H9 (cell line): ENCODE results near the gene STEAP2. TPM values are rescaled to one million over a fixed set of nuclear protein-coding genes. Genes with fewer than 3 reads are reported as not detected.

ENCODE experiments used
- DNase-seq: peaks from one replicate; pipeline ENCODE4 v3.0.0-alpha.2; 2017
- H2AFZ ChIP-seq: one replicate; pipeline ENCODE4 v1.6.1; 2013; ENCODE audit warnings: mild to moderate bottlenecking, low read length, control low read depth, moderate library complexity
- H2AK5ac ChIP-seq: 2 replicates; pipeline ENCODE4 v1.6.1; 2013; ENCODE audit warnings: low read length, control low read depth, mixed read lengths; ENCODE audit not compliant: insufficient read length
- H2BK120ac ChIP-seq: one replicate; pipeline ENCODE4 v1.6.1; 2013; ENCODE audit warnings: low read depth, mild to moderate bottlenecking, low read length, control low read depth, inconsistent platforms; ENCODE audit not compliant: poor library complexity, severe bottlenecking
- H2BK12ac ChIP-seq: 2 replicates; pipeline ENCODE4 v1.6.1; 2013; ENCODE audit warnings: low read length, control low read depth, mixed read lengths, low read depth; ENCODE audit not compliant: insufficient read length
- H2BK15ac ChIP-seq: 2 replicates; pipeline ENCODE4 v1.6.1; 2013; ENCODE audit warnings: low read depth, low read length, control low read depth
- H2BK20ac ChIP-seq: one replicate; pipeline ENCODE4 v1.6.1; 2013; ENCODE audit warnings: low read depth, mild to moderate bottlenecking, low read length, control low read depth, inconsistent platforms; ENCODE audit not compliant: poor library complexity, severe bottlenecking
- H2BK5ac ChIP-seq: 2 replicates; pipeline ENCODE4 v1.6.1; 2013; ENCODE audit warnings: low read length, control low read depth, mixed read lengths; ENCODE audit not compliant: insufficient read length
- H3K14ac ChIP-seq: 2 replicates; pipeline ENCODE4 v1.6.1; 2013; ENCODE audit warnings: low read length, control low read depth; ENCODE audit not compliant: insufficient read depth
- H3K18ac ChIP-seq: 2 replicates; pipeline ENCODE4 v1.6.1; 2013; ENCODE audit warnings: low read depth, mild to moderate bottlenecking, mixed read lengths, low read length, control low read depth; ENCODE audit not compliant: insufficient read length
- H3K23ac ChIP-seq: 2 replicates; pipeline ENCODE4 v1.6.1; 2013; ENCODE audit warnings: low read length, control low read depth, mixed read lengths, low read depth; ENCODE audit not compliant: insufficient read length
- H3K23me2 ChIP-seq: 2 replicates; pipeline ENCODE4 v1.6.1; 2013; ENCODE audit warnings: low read depth, mild to moderate bottlenecking, mixed read lengths, low read length, control low read depth; ENCODE audit not compliant: insufficient read length, poor library complexity, severe bottlenecking
- H3K27ac ChIP-seq: 2 replicates; pipeline ENCODE4 v1.5.1; 2013; ENCODE audit warnings: low read length, control low read depth, mixed read lengths, low read depth; ENCODE audit not compliant: insufficient read length
- H3K27me3 ChIP-seq: 2 replicates; pipeline ENCODE4 v1.6.1; 2013; ENCODE audit warnings: low read length, control low read depth, inconsistent platforms; ENCODE audit not compliant: insufficient read depth
- H3K4ac ChIP-seq: 2 replicates; pipeline ENCODE4 v1.6.1; 2013; ENCODE audit warnings: low read depth, mild to moderate bottlenecking, control low read depth, inconsistent platforms, low read length, moderate library complexity
- H3K4me1 ChIP-seq: 2 replicates; pipeline ENCODE4 v1.6.1; 2013; ENCODE audit warnings: low read length, control low read depth, inconsistent platforms; ENCODE audit not compliant: insufficient read depth
- H3K4me2 ChIP-seq: 2 replicates; pipeline ENCODE4 v1.6.1; 2013; ENCODE audit warnings: low read length, control low read depth, mixed read lengths; ENCODE audit not compliant: insufficient read length, insufficient read depth
- H3K56ac ChIP-seq: 2 replicates; pipeline ENCODE4 v1.6.1; 2013; ENCODE audit warnings: low read depth, mild to moderate bottlenecking, mixed read lengths, low read length, control low read depth; ENCODE audit not compliant: insufficient read length
- H3K79me1 ChIP-seq: 2 replicates; pipeline ENCODE4 v1.6.1; 2013; ENCODE audit warnings: low read depth, mild to moderate bottlenecking, moderate library complexity, low read length, control low read depth, inconsistent platforms; ENCODE audit not compliant: insufficient read depth, poor library complexity, severe bottlenecking
- H3K79me2 ChIP-seq: 2 replicates; pipeline ENCODE4 v1.6.1; 2013; ENCODE audit warnings: low read length, control low read depth, inconsistent platforms; ENCODE audit not compliant: insufficient read depth
- H3K9ac ChIP-seq: 2 replicates; pipeline ENCODE4 v1.6.1; 2013; ENCODE audit warnings: low read length, control low read depth, mixed read lengths; ENCODE audit not compliant: insufficient read length; ENCODE audit errors: extremely low read depth
- H3K9me3 ChIP-seq: one replicate; pipeline ENCODE4 v1.6.1; 2013; ENCODE audit warnings: low read depth, low read length, inconsistent platforms; ENCODE audit not compliant: control insufficient read depth
- H3T11ph ChIP-seq: one replicate; pipeline ENCODE4 v1.6.1; 2013; ENCODE audit warnings: mild to moderate bottlenecking, low read length, control low read depth, inconsistent platforms
- H4K20me1 ChIP-seq: one replicate; pipeline ENCODE4 v1.6.1; 2013; ENCODE audit not compliant: control insufficient read depth, insufficient read length, insufficient read depth
- H4K5ac ChIP-seq: 2 replicates; pipeline ENCODE4 v1.6.1; 2013; ENCODE audit warnings: low read depth, mild to moderate bottlenecking, mixed read lengths, low read length, control low read depth; ENCODE audit not compliant: insufficient read length
- H4K8ac ChIP-seq: replicated peaks from 2 replicates; pipeline ENCODE4 v1.6.1; 2013; ENCODE audit warnings: low read length, control low read depth, mixed read lengths, low read depth; ENCODE audit not compliant: insufficient read length
- H4K91ac ChIP-seq: 2 replicates; pipeline ENCODE4 v1.6.1; 2013; ENCODE audit warnings: low read depth, mild to moderate bottlenecking, moderate library complexity, mixed read lengths, low read length, control low read depth; ENCODE audit not compliant: insufficient read length
- H3K27ac Mint-ChIP-seq, 3 experiments: 2 replicates in 2 of 3; 3 replicates in 1 of 3; pipeline ENCODE4 v1.8.0; 2020 to 2021; ENCODE audit warnings: mixed read lengths in 3 of 3, mild to moderate bottlenecking in 1 of 3, moderate library complexity in 1 of 3
- H3K27me3 Mint-ChIP-seq: 2 replicates; pipeline ENCODE4 v1.8.0; 2021; ENCODE audit warnings: low read depth, mild to moderate bottlenecking, moderate library complexity, mixed read lengths
- H3K36me3 Mint-ChIP-seq, 3 experiments: 2 replicates in 2 of 3; 3 replicates in 1 of 3; pipeline ENCODE4 v1.8.0; 2020 to 2021; ENCODE audit warnings: low read depth in 3 of 3, mixed read lengths in 3 of 3; ENCODE audit not compliant: insufficient read depth in 1 of 3
- H3K4me1 Mint-ChIP-seq, 2 experiments: 2 replicates each; pipeline ENCODE4 v1.8.0; 2020; ENCODE audit warnings: mixed read lengths in 2 of 2
- H3K4me3 Mint-ChIP-seq, 2 experiments: 2 replicates in 1 of 2; 3 replicates in 1 of 2; pipeline ENCODE4 v1.8.0; 2020 to 2021; ENCODE audit warnings: mild to moderate bottlenecking in 2 of 2, mixed read lengths in 2 of 2, moderate library complexity in 1 of 2
- H3K9me3 Mint-ChIP-seq, 2 experiments: 2 replicates in 1 of 2; 3 replicates in 1 of 2; pipeline ENCODE4 v1.8.0; 2020; ENCODE audit warnings: mild to moderate bottlenecking in 2 of 2, mixed read lengths in 2 of 2, moderate library complexity in 1 of 2
- CTCF ChIP-seq: fragments of 200-600 bp; sonication (generic); conservative IDR thresholded peaks from 3 replicates; pipeline ENCODE4 v1.8.0; 2021; ENCODE audit warnings: antibody characterized with exemption, mild to moderate bottlenecking
- WGBS: extraction: QIAGEN DNeasy Blood & Tissue Kit; methylation state at CpG from one replicate; pipeline ENCODE4 v1.1.7; 2013; ENCODE audit warnings: missing lambda C conversion rate, low lambda C conversion rate, mixed read lengths; ENCODE audit not compliant: insufficient read length; ENCODE audit errors: extremely low coverage; 5-methylcytosine and 5-hydroxymethylcytosine counted together
- total RNA-seq: library from RNA; stranded (reverse); gene quantifications from 2 replicates; pipeline ENCODE4 v1.2.1, GENCODE V29; 2021

Gene STEAP2
- total RNA-seq, 1 experiment from 2014 or later = 6.7 TPM

- no peaks in the 10 kb centered on the region for H3K9me3 ChIP-seq
- no peaks in the 10 kb centered on the region for H3K27me3 ChIP-seq
- no peak overlapping the region for H3K4ac ChIP-seq
- no peak overlapping the region for H2BK5ac ChIP-seq
- H3K14ac ChIP-seq = no peak overlapping the region
- no peaks in the 10 kb centered on the region for H3K4me1 ChIP-seq
- H4K8ac ChIP-seq = no peak overlapping the region
- no peak overlapping the region for H2AFZ ChIP-seq
- Mint-ChIP-seq H3K9me3 (peaks cover 8% of the 10 kb centered on the region in 2 experiments; a peak in 3 of 5 replicates), H3K36me3 (peaks cover 0 to 5% (median 1%) of the 10 kb centered on the region in 3 experiments; a peak in 2 of 7 replicates), H3K27me3 (no peaks in the 10 kb centered on the region), H3K4me1 (no peaks in the 10 kb centered on the region), H3K4me3 (no peak overlapping the region), H3K27ac (no peak overlapping the region)
- H3K23ac ChIP-seq = no peak overlapping the region
- no peak overlapping the region for H4K5ac ChIP-seq
- TF ChIP-seq CTCF = no peak
- H2AK5ac ChIP-seq = no peak overlapping the region
- H3K79me1 ChIP-seq = no peaks in the 10 kb centered on the region
- H2BK12ac ChIP-seq = no peak overlapping the region
- no peak overlapping the region for H3K56ac ChIP-seq
- H2BK20ac ChIP-seq = no peak overlapping the region
- H2BK15ac ChIP-seq = no peak overlapping the region
- H3K27ac ChIP-seq = no peak overlapping the region
- no peak overlapping the region for H2BK120ac ChIP-seq
- H3K9ac ChIP-seq = no peak overlapping the region
- no peaks in the 10 kb centered on the region for H4K20me1 ChIP-seq
- H4K91ac ChIP-seq = no peak overlapping the region
- no peak for DNase-seq
- H3K79me2 ChIP-seq = no peaks in the 10 kb centered on the region
- H3K23me2 ChIP-seq = no peaks in the 10 kb centered on the region
- WGBS = no CpG with 5 or more reads among the region's 1 CpG
- no peak overlapping the region for H3K4me2 ChIP-seq
- no peak overlapping the region for H3K18ac ChIP-seq
- H3T11ph ChIP-seq = no peak overlapping the region
These were observed 41.6 kb upstream of the STEAP2 start for GRCh38 chr7:90169891-90170290.
